ENCODE results near the gene SMOC2.
"Not testable (repeated sequence)": the region's sequence is repeated elsewhere in the genome, so short reads cannot be mapped to it uniquely, and the experiment has no call there.

The SMOC2 gene

DNA sequence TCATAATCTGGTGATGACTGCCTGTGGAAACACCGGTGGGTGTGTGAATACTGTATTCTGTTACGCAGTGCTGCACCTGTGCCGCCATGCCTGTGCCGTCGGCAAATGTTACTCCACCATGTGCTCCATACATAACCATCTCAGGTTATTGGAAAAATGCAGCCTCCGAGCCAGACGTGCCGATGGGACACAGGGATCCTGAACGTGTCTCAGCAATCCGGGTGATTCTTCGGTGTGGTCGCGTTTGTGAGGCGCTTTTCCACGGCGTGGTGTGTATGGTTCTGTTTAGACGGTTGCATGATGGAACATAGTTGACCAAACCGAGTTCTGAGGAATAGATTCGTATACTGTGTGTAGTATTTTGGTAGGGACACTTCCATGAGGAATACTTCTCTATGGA is 130.3 kb downstream of the SMOC2 start (continued):
- TF ChIP-seq, protein P1, sequence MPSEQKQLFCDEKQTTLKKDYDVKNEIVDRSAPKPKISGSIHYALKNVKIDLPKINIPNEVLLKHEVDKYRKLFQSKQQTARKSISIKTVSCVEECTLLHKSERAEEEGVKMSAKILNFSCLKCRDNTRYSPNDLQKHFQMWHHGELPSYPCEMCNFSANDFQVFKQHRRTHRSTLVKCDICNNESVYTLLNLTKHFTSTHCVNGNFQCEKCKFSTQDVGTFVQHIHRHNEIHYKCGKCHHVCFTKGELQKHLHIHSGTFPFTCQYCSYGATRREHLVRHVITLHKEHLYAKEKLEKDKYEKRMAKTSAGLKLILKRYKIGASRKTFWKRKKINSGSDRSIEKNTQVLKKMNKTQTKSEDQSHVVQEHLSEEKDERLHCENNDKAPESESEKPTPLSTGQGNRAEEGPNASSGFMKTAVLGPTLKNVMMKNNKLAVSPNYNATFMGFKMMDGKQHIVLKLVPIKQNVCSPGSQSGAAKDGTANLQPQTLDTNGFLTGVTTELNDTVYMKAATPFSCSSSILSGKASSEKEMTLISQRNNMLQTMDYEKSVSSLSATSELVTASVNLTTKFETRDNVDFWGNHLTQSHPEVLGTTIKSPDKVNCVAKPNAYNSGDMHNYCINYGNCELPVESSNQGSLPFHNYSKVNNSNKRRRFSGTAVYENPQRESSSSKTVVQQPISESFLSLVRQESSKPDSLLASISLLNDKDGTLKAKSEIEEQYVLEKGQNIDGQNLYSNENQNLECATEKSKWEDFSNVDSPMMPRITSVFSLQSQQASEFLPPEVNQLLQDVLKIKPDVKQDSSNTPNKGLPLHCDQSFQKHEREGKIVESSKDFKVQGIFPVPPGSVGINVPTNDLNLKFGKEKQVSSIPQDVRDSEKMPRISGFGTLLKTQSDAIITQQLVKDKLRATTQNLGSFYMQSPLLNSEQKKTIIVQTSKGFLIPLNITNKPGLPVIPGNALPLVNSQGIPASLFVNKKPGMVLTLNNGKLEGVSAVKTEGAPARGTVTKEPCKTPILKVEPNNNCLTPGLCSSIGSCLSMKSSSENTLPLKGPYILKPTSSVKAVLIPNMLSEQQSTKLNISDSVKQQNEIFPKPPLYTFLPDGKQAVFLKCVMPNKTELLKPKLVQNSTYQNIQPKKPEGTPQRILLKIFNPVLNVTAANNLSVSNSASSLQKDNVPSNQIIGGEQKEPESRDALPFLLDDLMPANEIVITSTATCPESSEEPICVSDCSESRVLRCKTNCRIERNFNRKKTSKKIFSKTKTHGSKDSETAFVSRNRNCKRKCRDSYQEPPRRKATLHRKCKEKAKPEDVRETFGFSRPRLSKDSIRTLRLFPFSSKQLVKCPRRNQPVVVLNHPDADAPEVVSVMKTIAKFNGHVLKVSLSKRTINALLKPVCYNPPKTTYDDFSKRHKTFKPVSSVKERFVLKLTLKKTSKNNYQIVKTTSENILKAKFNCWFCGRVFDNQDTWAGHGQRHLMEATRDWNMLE (tag by site-specific recombination; conservative IDR thresholded peaks at IDR 0.05; ENCODE audit: low read depth), result no peak
- TF ChIP-seq, protein P2, sequence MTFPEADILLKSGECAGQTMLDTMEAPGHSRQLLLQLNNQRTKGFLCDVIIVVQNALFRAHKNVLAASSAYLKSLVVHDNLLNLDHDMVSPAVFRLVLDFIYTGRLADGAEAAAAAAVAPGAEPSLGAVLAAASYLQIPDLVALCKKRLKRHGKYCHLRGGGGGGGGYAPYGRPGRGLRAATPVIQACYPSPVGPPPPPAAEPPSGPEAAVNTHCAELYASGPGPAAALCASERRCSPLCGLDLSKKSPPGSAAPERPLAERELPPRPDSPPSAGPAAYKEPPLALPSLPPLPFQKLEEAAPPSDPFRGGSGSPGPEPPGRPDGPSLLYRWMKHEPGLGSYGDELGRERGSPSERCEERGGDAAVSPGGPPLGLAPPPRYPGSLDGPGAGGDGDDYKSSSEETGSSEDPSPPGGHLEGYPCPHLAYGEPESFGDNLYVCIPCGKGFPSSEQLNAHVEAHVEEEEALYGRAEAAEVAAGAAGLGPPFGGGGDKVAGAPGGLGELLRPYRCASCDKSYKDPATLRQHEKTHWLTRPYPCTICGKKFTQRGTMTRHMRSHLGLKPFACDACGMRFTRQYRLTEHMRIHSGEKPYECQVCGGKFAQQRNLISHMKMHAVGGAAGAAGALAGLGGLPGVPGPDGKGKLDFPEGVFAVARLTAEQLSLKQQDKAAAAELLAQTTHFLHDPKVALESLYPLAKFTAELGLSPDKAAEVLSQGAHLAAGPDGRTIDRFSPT (tag by site-specific recombination; IDR thresholded peaks at IDR 0.05), result no peak
- TF ChIP-seq, protein P3, sequence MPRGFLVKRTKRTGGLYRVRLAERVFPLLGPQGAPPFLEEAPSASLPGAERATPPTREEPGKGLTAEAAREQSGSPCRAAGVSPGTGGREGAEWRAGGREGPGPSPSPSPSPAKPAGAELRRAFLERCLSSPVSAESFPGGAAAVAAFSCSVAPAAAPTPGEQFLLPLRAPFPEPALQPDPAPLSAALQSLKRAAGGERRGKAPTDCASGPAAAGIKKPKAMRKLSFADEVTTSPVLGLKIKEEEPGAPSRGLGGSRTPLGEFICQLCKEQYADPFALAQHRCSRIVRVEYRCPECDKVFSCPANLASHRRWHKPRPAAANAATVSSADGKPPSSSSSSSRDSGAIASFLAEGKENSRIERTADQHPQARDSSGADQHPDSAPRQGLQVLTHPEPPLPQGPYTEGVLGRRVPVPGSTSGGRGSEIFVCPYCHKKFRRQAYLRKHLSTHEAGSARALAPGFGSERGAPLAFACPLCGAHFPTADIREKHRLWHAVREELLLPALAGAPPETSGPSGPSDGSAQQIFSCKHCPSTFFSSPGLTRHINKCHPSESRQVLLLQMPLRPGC (tag by site-specific recombination; IDR thresholded peaks at IDR 0.05), result no peak
- no peak for TF ChIP-seq ZNF433 (tag by site-specific recombination; IDR thresholded peaks at IDR 0.05; ENCODE audit: low read depth)
- TF ChIP-seq ZNF202 (tag by site-specific recombination; IDR thresholded peaks at IDR 0.05; ENCODE audit: borderline replicate concordance), result no peak
- TF ChIP-seq ZNF501 (tag by site-specific recombination; IDR thresholded peaks at IDR 0.05), result no peak

DNA sequence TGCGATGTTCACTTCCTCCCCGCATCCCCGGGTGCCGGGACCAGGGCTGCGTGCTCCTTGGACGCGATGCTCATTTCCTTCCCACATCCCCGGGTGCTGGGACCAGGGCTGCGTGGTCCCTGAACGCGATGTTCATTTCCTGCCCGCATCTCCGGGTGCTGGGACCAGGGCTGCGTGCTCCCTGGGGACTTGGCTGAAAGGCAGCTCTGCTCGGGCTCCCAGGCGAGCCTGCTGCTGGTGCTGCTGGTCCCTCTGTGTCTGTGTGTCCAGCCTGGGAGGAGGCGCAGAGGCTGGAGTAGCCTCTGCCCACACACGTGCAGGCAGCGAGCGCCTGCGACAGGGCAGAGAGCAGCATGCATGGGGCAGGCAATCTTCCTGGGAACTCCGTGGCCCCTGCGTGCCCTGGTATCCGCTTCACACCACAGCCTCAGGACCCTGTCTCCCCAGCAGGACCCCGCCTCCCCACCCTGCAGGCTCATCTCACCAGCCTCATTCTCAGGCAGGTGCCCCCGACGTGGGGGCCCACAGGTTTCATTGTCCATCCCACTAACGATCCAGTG is 132.4 kb downstream of the SMOC2 start:
- H3K4me1 ChIP-seq (ENCODE audit: control insufficient read depth, insufficient read depth, low read length); POLR2A ChIA-PET; H3K27ac ChIP-seq (ENCODE audit: extremely low read depth, low read depth, low read length); H3K4me3 ChIP-seq (ENCODE audit: low read depth, low read length); H3K36me3 ChIP-seq (ENCODE audit: control insufficient read depth in 2 of 2, insufficient read depth in 1 of 2, low read length in 2 of 2); CTCF ChIA-PET; H3K9me3 ChIP-seq (ENCODE audit: control insufficient read depth, insufficient read depth, low read depth, low read length): not testable (repeated sequence)

DNA sequence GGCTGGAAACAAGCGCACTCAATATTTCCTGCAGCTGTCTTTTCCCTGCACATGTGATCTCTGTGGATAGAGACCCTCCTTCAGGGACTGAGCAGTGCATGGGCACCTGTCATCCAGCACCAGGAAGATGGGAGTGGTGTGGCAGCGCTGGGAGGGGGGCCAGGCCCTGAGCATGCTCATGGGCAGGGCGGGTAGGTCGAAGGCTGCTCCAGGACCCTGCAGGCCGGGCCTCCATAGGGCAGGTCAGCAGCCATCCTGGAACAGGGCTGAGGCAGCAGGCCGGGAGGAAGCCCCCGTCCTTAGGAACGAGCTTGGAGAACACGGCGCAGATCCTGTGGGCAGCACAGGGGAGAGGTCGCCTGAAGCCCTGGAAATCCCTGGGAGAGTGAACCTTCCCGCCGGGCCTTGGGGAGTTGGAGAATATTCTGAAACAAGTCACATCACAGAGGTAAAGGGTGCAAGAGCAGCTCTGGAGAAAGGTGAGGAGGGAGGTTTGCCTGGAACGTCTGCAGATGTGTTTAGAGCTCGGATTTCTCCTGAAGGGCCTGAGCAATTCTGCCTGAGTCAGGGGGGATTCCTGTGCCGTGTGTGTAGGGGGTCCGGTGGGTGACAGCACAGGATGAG is 133.2 kb downstream of the SMOC2 start:
- no peak for TF ChIP-seq ZNF174 (tag by site-specific recombination; IDR thresholded peaks at IDR 0.05)
- no peak for TF ChIP-seq HOXD13 (CRISPR knock-in tag; IDR thresholded peaks at IDR 0.05; ENCODE audit: borderline replicate concordance)
- TF ChIP-seq ZSCAN23 (tag by site-specific recombination; IDR thresholded peaks at IDR 0.05), result no peak
- TF ChIP-seq EGR2 (tag by site-specific recombination; IDR thresholded peaks at IDR 0.05; ENCODE audit: low read depth), result no peak
- TF ChIP-seq ZNF274 (IDR thresholded peaks at IDR 0.05; ENCODE audit: low read length), result no peak
- no peak for TF ChIP-seq ZNF274 (tag by site-specific recombination; IDR thresholded peaks at IDR 0.05; ENCODE audit: borderline replicate concordance)
- TF ChIP-seq, protein P4, sequence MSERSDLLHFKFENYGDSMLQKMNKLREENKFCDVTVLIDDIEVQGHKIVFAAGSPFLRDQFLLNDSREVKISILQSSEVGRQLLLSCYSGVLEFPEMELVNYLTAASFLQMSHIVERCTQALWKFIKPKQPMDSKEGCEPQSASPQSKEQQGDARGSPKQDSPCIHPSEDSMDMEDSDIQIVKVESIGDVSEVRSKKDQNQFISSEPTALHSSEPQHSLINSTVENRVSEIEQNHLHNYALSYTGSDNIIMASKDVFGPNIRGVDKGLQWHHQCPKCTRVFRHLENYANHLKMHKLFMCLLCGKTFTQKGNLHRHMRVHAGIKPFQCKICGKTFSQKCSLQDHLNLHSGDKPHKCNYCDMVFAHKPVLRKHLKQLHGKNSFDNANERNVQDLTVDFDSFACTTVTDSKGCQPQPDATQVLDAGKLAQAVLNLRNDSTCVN (tag by site-specific recombination; optimal IDR thresholded peaks at IDR 0.05), result no peak
- TF ChIP-seq ZNF654 (tag by site-specific recombination; IDR thresholded peaks at IDR 0.05; ENCODE audit: low read depth), result no peak
- Histone ChIP-seq H3K27ac (ENCODE audit: extremely low read depth, low read depth, low read length) (no peak overlapping the region), H3K4me3 (ENCODE audit: low read depth, low read length) (no peak overlapping the region), H3K4me1 (ENCODE audit: control insufficient read depth, insufficient read depth, low read length) (no peaks in the 10 kb centered on the region), H3K9me3 (ENCODE audit: control insufficient read depth, insufficient read depth, low read depth, low read length) (no peaks in the 10 kb centered on the region), H3K36me3 (ENCODE audit: control insufficient read depth in 2 of 2, insufficient read depth in 1 of 2, low read length in 2 of 2) (no peaks in the 10 kb centered on the region)
- POLR2A ChIA-PET, result no interaction called here
- CTCF ChIA-PET, result no interaction called here

Data from HEK293 (cell line).